Measurements from ENCODE around the gene TRAPPC3.
A peak's percentile ranks its signal among the peaks of the same experiment; 100 is the strongest.

The TRAPPC3 gene

DNA sequence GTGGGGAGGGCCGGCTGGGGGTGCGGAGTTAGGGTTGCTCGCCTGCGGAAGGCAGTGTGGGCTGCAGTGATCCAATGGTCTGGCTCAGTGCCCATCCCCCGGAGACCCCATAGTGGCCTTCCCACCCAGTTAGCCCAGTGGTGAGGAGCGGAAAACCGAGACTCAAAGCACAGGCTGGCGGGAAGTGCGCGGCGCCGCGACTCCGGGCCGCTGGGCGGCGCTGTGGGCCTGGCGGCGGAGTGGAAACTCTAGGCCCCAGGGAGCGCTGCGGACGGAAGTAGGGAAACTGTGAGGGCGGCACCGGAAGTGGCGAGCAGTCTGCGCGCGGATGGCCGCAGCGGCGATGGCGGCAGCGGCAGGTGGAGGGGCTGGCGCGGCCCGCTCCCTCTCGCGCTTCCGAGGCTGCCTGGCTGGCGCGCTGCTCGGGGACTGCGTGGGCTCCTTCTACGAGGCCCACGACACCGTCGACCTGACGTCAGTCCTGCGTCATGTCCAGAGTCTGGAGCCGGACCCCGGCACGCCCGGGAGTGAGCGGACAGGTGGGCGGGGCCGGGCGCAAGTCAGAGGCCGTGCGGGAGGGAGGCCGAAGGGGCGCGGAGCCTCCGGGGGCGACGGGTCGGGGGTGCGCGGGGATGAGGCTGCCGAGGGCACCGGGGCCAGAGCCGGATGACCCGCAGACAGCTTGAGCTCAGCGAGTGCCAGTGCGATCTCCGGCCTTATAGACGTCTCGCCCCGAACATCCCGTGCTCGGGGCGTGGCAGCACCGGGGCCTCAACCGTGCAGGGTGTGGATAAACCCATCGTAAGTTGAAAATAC is 60.5 kb downstream of the TRAPPC3 start, which contains the start of gene ADPRS:
ADPRS (plus strand) TSS at position 316 of the 816 bp plus-strand sequence; CDS start at position 329, 13 bp downstream.
- H3K27ac ChIP-seq = peak within 1 kb of the TSS; percentile 33; the same call in 1 of the 2 replicates

DNA sequence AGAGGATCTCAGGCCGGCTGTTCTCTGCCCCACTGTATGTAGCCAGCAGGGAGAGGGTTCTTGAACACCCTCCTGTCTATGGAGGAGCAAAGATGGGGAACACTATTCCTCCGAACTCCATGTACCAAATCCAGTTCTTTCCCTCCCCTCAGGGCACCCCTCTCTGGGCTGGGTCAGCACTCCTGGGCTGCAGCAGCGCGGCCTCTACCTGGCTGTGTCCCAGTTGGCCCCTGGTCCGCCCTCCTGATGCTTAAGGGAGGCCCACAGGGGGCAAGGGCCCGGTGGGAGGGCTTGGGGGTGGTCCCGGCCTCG is 61.1 kb downstream of the TRAPPC3 start:
- Histone ChIP-seq H3K27me3 (ENCODE audit: insufficient read depth, low read depth) (no peaks in the 10 kb centered on the region), H3K36me3 (ENCODE audit: insufficient read depth) (no peaks in the 10 kb centered on the region), H3K79me2 (ENCODE audit: insufficient read depth, low read depth) (peaks cover 23% of the 10 kb centered on the region; the same call in 1 of the 2 replicates), H3K4me2 (peak overlapping the region; percentile 82), H4K20me1 (ENCODE audit: insufficient read depth) (no peaks in the 10 kb centered on the region), H3K27ac (no peak overlapping the region), H3K9ac (peak overlapping the region; percentile 69; the same call in 1 of the 2 replicates), H3K4me1 (ENCODE audit: low read depth, poor library complexity, severe bottlenecking) (peaks cover 10% of the 10 kb centered on the region), H2AFZ (ENCODE audit: low read depth) (peak overlapping the region; percentile 99), H3K4me3 (IDR thresholded peaks at IDR 0.05; ENCODE audit: insufficient read depth, low read depth, low read length) (no peak overlapping the region)
- TF ChIP-seq, protein P1, sequence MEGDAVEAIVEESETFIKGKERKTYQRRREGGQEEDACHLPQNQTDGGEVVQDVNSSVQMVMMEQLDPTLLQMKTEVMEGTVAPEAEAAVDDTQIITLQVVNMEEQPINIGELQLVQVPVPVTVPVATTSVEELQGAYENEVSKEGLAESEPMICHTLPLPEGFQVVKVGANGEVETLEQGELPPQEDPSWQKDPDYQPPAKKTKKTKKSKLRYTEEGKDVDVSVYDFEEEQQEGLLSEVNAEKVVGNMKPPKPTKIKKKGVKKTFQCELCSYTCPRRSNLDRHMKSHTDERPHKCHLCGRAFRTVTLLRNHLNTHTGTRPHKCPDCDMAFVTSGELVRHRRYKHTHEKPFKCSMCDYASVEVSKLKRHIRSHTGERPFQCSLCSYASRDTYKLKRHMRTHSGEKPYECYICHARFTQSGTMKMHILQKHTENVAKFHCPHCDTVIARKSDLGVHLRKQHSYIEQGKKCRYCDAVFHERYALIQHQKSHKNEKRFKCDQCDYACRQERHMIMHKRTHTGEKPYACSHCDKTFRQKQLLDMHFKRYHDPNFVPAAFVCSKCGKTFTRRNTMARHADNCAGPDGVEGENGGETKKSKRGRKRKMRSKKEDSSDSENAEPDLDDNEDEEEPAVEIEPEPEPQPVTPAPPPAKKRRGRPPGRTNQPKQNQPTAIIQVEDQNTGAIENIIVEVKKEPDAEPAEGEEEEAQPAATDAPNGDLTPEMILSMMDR (conservative IDR thresholded peaks at IDR 0.05; ENCODE audit: low read depth, low read length) = no peak

More for the DNA sequence above, 60.5 kb downstream of the TRAPPC3 start, which contains the start of gene ADPRS:
- H3K4me2 ChIP-seq = peak within 1 kb of the TSS; percentile 96
- peak within 1 kb of the TSS; percentile 99 for H2AFZ ChIP-seq (ENCODE audit: low read depth)
- H4K20me1 ChIP-seq (ENCODE audit: insufficient read depth) = no peaks in the 10 kb centered on the region
- H3K36me3 ChIP-seq (ENCODE audit: insufficient read depth) = no peaks in the 10 kb centered on the region
- peaks cover 10% of the 10 kb centered on the region for H3K4me1 ChIP-seq (ENCODE audit: low read depth, poor library complexity, severe bottlenecking)
- H3K79me2 ChIP-seq (ENCODE audit: insufficient read depth, low read depth) = peaks cover 23% of the 10 kb centered on the region; the same call in 1 of the 2 replicates
- H3K4me3 ChIP-seq (IDR thresholded peaks at IDR 0.05; ENCODE audit: insufficient read depth, low read depth, low read length) = peak within 1 kb of the TSS; percentile 82
- H3K27me3 ChIP-seq (ENCODE audit: insufficient read depth, low read depth) = no peaks in the 10 kb centered on the region
- TF ChIP-seq, protein P1 (conservative IDR thresholded peaks at IDR 0.05; ENCODE audit: low read depth, low read length) = peak; percentile 83
- H3K9ac ChIP-seq = peak within 1 kb of the TSS; percentile 69

DNA sequence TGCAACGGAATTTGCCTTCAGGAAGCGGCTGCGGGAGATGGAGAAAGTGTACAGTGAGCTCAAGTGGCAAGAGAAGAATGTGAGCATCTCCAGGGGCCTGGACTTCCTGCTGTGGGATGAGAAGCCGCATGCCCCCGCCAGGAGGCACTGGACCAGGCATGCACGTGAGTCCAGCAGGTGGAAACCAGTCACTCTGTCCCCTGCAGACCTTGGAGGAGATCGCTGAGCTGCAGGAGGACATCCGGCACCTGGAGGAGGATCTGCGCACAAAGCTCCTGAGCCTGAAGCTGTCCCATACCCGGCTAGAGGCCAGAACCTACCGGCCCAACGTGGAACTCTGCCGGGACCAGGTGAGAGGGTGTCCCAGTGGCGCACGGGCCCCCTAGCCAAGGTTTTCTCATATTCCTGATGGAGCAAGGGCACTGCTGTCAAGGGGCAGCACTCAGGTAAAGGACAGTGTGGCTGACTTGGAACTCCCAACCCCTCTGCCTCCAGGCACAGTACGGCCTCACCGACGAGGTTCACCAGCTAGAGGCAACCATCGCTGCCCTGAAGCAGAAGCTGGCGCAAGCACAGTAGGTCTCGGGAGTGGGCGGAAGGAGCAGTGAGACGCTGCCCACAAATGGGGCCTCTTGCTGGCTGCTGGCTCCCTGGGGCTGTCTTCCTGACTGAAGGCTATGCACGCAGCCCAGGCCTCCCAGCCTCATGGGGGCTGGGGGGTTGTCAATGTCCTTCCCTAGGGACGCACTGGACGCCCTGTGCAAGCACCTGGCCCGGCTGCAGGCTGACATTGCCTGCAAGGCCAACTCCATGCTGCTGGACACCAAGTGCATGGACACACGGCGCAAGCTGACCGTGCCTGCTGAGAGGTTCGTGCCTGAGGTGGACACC is 61.8 kb downstream of the TRAPPC3 start:
- H3K9ac ChIP-seq = no peak overlapping the region

More for the DNA sequence above, 61.8 kb downstream of the TRAPPC3 start:
- TF ChIP-seq, protein P1 (conservative IDR thresholded peaks at IDR 0.05; ENCODE audit: low read depth, low read length) = no peak
- H3K36me3 ChIP-seq (ENCODE audit: insufficient read depth) = no peaks in the 10 kb centered on the region
- peak overlapping the region; percentile 99 for H2AFZ ChIP-seq (ENCODE audit: low read depth)
- peaks cover 10% of the 10 kb centered on the region for H3K4me1 ChIP-seq (ENCODE audit: low read depth, poor library complexity, severe bottlenecking)
- H3K27me3 ChIP-seq (ENCODE audit: insufficient read depth, low read depth) = no peaks in the 10 kb centered on the region
- H3K79me2 ChIP-seq (ENCODE audit: insufficient read depth, low read depth) = peaks cover 23% of the 10 kb centered on the region; the same call in 1 of the 2 replicates
- no peak overlapping the region for H3K27ac ChIP-seq
- H3K4me3 ChIP-seq (IDR thresholded peaks at IDR 0.05; ENCODE audit: insufficient read depth, low read depth, low read length) = no peak overlapping the region
- H3K4me2 ChIP-seq = 0 out of 2 replicates have a peak overlapping the region, but pooled peaks have one; percentile 82
- H4K20me1 ChIP-seq (ENCODE audit: insufficient read depth) = no peaks in the 10 kb centered on the region

Measured in KMS-11 (cell line).